Activated naive CD4-positive, alpha-beta T cell treated with anti-CD3 and anti-CD28 coated beads for 36 hours (primary cell): ENCODE data around the gene SPTBN4. TPM values are rescaled to one million over a fixed set of nuclear protein-coding genes. Genes with fewer than 3 reads are reported as not detected.
"Not testable (repeated sequence)": the region's sequence is repeated elsewhere in the genome, so short reads cannot be mapped to it uniquely, and the experiment has no call there.

Experiments
- CTCF ChIA-PET: fragments of 350-600 bp; sonication (Branson Sonifier 250); formaldehyde crosslinking; loops from one replicate; lab custom pipeline; 2021; ENCODE audit warnings: antibody characterized with exemption; lab: Charles Lee
- DNase-seq: peaks from one replicate; pipeline ENCODE4 v3.0.0-alpha.2; 2020
- H3K27ac Mint-ChIP-seq: one replicate; pipeline ENCODE4 v1.8.0; 2021; ENCODE audit warnings: mild to moderate bottlenecking, mixed read lengths
- H3K27me3 Mint-ChIP-seq: one replicate; pipeline ENCODE4 v1.8.0; 2021; ENCODE audit warnings: low read depth, mixed read lengths
- H3K36me3 Mint-ChIP-seq: one replicate; pipeline ENCODE4 v1.8.0; 2021; ENCODE audit warnings: low read depth, mixed read lengths
- H3K4me1 Mint-ChIP-seq: one replicate; pipeline ENCODE4 v1.8.0; 2021; ENCODE audit warnings: low read depth, mixed read lengths
- H3K4me3 Mint-ChIP-seq: one replicate; pipeline ENCODE4 v1.8.0; 2021; ENCODE audit warnings: mild to moderate bottlenecking, moderate library complexity, mixed read lengths
- H3K9me3 Mint-ChIP-seq: one replicate; pipeline ENCODE4 v1.8.0; 2021; ENCODE audit warnings: mixed read lengths
- intact Hi-C: fragments of 100-400 bp; cut with micrococcal nuclease; formaldehyde crosslinking; loops from one replicate; pipeline ENCODE4 v1.15.1; 2023
- total RNA-seq, 2 experiments: library from RNA; stranded (reverse); gene quantifications; one replicate each; pipeline ENCODE4 v1.2.3, GENCODE V29; 2021

The SPTBN4 gene
- total RNA-seq, 2 experiments from 2014 or later = 0.91 to 1.1 TPM

DNA sequence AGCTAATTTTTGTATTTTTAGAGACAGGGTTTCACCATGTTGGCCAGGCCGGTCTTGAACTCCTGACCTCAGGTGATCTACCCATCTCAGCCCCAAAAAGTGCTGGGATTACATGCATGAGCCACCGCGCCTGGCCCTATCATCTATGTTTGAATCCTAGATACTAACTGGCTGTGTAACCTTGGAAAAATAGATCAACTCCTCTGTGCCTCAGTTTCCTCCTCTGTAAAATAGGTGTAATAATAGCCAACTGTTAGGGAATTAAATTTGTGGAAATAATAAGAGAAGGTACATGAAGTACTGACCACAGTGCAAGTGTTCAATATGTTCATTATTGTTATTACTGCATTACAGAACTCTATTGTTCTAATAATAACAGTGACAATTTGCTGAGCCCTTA is 4.3 kb downstream of the SPTBN4 start:
- CTCF ChIA-PET = interaction anchor here (1.3 kb wide), 1 partner anchor 166 kb away, joined by 4 read pairs; no protein-coding TSS in a partner anchor
- intact Hi-C loops = no loop called here

DNA sequence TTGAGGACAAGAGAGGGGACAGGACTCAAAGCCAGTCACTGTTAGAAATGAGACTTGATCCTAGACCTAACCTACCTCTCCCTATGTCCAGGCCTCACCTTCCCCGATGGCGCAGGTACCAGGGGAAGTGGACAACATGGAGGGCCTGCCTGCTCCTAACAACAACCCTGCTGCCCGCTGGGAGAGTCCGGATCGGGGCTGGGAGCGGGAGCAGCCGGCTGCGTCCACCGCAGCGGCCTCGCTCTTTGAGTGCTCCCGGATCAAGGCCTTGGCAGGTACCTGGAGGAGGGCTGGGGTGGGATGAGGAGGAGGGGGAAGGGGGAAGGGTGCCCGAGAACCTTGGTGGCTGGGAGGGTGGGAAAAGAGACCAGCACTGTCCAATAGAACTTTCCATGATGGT is 5.7 kb downstream of the SPTBN4 start:
- CTCF ChIA-PET = no interaction called here
- H3K27ac Mint-ChIP-seq = no peak overlapping the region
- no peaks in the 10 kb centered on the region for H3K9me3 Mint-ChIP-seq
- peaks cover 3% of the 10 kb centered on the region for H3K27me3 Mint-ChIP-seq
- no peak overlapping the region for H3K4me3 Mint-ChIP-seq
- no peak for DNase-seq
- no peaks in the 10 kb centered on the region for H3K36me3 Mint-ChIP-seq
- peaks cover 2% of the 10 kb centered on the region for H3K4me1 Mint-ChIP-seq
- intact Hi-C loops = no loop called here

More for the DNA sequence above, 4.3 kb downstream of the SPTBN4 start:
- no peak overlapping the region for H3K27ac Mint-ChIP-seq
- peaks cover 4% of the 10 kb centered on the region for H3K36me3 Mint-ChIP-seq
- no peak overlapping the region for H3K4me3 Mint-ChIP-seq
- peaks cover 9% of the 10 kb centered on the region for H3K4me1 Mint-ChIP-seq
- no peaks in the 10 kb centered on the region for H3K9me3 Mint-ChIP-seq
- DNase-seq = no peak
- peaks cover 10% of the 10 kb centered on the region for H3K27me3 Mint-ChIP-seq

DNA sequence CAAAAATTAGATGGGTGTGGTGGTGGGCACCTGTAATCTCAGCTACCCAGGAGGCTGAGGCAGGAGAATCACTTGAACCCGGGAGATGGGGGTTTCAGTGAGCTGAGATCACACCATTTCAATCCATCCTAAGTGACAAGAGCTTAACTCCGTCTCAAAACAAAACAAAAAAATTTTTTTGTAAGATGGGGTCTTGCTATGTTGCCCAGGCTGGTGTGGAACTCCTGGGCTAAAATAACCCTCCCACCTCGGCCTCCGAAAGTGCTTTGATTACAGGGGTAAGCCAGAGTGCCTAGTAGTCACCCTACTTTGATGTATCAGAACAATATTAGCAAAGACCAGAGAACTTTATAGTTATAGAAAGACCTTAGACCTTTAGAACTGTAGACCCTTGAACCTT is 7.9 kb downstream of the SPTBN4 start:
- intact Hi-C loops = no loop called here
- H3K27ac Mint-ChIP-seq = no peak overlapping the region
- CTCF ChIA-PET = interaction anchor here (0.7 kb wide), 1 partner anchor 54 kb away, joined by 3 read pairs; no protein-coding TSS in a partner anchor

DNA sequence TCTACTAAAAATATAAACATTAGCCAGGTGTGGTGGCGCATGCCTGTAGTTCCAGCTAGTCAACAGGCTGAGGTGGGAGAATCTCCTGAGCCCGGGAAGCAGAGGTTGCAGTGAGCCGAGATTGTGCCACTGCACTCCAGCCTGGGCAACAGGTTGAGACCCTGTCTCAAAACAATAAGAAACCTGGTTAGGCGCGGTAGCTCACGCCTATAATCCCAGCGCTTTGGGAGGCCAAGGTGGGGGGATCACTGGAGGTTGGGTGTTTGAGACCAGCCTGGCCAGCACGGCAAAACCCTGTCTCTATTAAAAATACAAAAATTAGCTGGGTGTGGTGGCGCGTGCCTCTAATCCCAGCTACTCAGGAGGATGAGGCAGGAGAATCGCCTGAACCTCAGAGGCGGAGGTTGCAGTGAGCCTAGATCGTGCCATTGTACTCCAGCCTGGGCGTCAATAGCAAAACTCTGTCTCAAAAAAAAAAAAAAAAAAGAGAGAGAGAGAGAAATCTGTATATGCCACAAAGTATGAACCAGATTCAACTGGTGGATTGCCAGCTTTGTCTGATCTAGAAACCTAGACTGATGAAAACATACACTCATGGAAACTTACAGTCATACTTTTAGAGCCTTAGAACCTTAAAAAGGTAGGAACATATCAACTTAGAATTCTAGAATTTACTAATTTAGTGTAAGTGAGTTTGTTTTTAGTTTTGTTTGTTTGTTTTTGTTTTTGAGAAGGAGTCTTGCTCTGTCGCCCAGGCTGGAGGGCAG is 9.3 kb downstream of the SPTBN4 start:
- not testable (repeated sequence) for H3K9me3 Mint-ChIP-seq, H3K4me3 Mint-ChIP-seq, H3K4me1 Mint-ChIP-seq, H3K27ac Mint-ChIP-seq, H3K27me3 Mint-ChIP-seq, DNase-seq, H3K36me3 Mint-ChIP-seq
- intact Hi-C loops = loop anchor here (1.0 kb wide), 1 partner anchor 11 kb away; the partner anchor contains the start of gene BLVRB
- CTCF ChIA-PET = interaction anchor here (0.6 to 1.5 kb wide), 3 partner anchors 9 to 303 kb away, joined by 3 to 5 read pairs (median 3); no protein-coding TSS in a partner anchor

More for the DNA sequence above, 7.9 kb downstream of the SPTBN4 start:
- no peaks in the 10 kb centered on the region for H3K27me3 Mint-ChIP-seq
- H3K4me1 Mint-ChIP-seq = peaks cover 2% of the 10 kb centered on the region
- H3K9me3 Mint-ChIP-seq = no peaks in the 10 kb centered on the region
- H3K4me3 Mint-ChIP-seq = no peak overlapping the region
- H3K36me3 Mint-ChIP-seq = no peaks in the 10 kb centered on the region
- DNase-seq = no peak

DNA sequence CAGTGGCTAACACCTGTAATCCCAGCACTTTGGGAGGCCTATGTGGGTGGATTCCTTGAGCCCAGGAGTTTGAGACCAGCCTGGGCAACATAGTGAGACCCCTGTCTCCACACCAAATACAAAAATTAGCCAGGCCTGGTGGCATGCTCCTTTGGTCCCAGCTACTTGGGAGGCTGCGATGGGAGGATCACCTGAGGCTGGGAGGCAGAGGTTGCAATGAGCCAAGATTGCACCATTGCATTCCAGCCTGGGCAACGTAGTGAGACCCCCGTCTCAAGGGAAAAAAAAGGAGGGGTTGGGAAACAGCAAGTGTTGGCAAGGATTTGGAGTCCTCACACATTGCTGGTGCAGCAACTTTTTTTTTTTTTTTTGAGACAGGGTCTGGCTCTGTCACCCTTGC is 19.2 kb downstream of the SPTBN4 start:
- intact Hi-C loops = no loop called here
- H3K4me1 Mint-ChIP-seq = peaks cover 7% of the 10 kb centered on the region

DNA sequence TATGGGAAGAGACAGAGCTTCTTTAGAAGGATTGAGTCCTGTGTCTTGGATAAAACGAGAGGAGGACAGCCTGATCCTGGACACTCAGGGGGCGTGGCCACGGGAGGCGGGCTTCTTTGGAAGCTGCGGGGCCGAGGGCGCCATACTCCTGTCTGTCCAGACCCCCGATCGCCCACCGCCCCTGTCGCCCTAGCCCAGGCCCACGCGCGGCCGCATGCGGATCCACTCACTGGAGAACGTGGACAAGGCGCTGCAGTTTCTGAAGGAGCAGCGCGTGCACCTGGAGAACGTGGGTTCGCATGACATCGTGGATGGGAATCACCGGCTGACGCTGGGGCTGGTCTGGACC is 23.1 kb downstream of the SPTBN4 start:
- CTCF ChIA-PET = interaction anchor here (0.7 kb wide), 1 partner anchor 824 kb away, joined by 3 read pairs; no protein-coding TSS in a partner anchor
- intact Hi-C loops = no loop called here
- Mint-ChIP-seq H3K36me3 (no peaks in the 10 kb centered on the region), H3K4me1 (peaks cover 7% of the 10 kb centered on the region), H3K4me3 (no peak overlapping the region), H3K27ac (no peak overlapping the region), H3K9me3 (no peaks in the 10 kb centered on the region), H3K27me3 (peaks cover 15% of the 10 kb centered on the region)
- no peak for DNase-seq

More for the DNA sequence above, 19.2 kb downstream of the SPTBN4 start:
- Mint-ChIP-seq H3K36me3 (no peaks in the 10 kb centered on the region), H3K9me3 (no peaks in the 10 kb centered on the region), H3K27ac (no peak overlapping the region), H3K4me3 (no peak overlapping the region), H3K27me3 (peaks cover 12% of the 10 kb centered on the region)
- DNase-seq = no peak
- CTCF ChIA-PET = interaction anchor here (0.6 kb wide), 1 partner anchor 76 kb away, joined by 4 read pairs; no protein-coding TSS in a partner anchor

DNA sequence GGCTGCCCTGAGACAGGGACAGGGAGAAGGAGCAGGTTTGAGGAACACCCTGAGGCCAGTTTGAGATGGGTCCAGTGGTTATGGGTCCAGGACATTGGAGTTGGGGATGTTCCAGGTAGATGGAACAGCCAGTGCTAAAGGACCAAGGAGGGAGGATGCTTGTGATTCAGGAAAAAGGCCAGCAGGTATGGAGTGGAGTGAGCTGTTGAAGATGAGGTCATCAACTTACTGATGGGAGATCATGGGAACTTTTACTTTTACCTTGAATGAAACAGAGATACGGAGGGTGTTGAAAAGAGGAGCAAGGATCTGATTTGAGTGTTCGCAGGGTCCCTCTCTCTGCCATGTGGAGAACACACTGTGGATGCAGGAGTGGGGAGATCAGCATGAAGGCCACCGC is 25.5 kb downstream of the SPTBN4 start:
- intact Hi-C loops = no loop called here
- H3K27ac Mint-ChIP-seq = no peak overlapping the region
- DNase-seq = no peak
- no peak overlapping the region for H3K4me3 Mint-ChIP-seq
- no peaks in the 10 kb centered on the region for H3K36me3 Mint-ChIP-seq
- CTCF ChIA-PET = no interaction called here
- H3K27me3 Mint-ChIP-seq = peaks cover 13% of the 10 kb centered on the region
- H3K9me3 Mint-ChIP-seq = no peaks in the 10 kb centered on the region
- H3K4me1 Mint-ChIP-seq = peaks cover 7% of the 10 kb centered on the region

DNA sequence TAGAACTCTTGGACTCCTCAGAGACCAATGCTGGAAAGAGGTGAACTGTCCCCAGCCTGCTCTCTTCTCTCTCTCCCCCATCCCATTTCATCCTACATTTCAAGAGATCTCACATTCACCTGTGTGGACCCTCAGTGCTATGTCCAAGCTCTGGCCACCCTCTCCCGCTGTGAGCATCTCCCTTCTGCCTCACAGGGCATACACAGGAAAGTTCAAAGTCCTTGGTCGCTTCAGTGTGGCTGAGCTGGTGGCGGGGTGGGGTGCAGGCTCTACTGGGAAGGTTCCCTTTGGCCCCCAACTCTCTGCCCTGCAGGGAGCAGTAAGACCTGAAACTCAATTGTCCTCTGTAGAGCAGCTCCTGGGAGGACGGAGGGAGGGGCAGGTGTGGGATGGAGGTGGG is 27.0 kb downstream of the SPTBN4 start:
- no peak overlapping the region for H3K27ac Mint-ChIP-seq
- CTCF ChIA-PET = interaction anchor here (1.0 kb wide), 1 partner anchor 17 kb away, joined by 3 read pairs; no protein-coding TSS in a partner anchor
- no peak for DNase-seq
- no peaks in the 10 kb centered on the region for H3K4me1 Mint-ChIP-seq
- no peaks in the 10 kb centered on the region for H3K9me3 Mint-ChIP-seq
- intact Hi-C loops = no loop called here
- H3K4me3 Mint-ChIP-seq = no peak overlapping the region
- peaks cover 5% of the 10 kb centered on the region for H3K27me3 Mint-ChIP-seq
- H3K36me3 Mint-ChIP-seq = no peaks in the 10 kb centered on the region

DNA sequence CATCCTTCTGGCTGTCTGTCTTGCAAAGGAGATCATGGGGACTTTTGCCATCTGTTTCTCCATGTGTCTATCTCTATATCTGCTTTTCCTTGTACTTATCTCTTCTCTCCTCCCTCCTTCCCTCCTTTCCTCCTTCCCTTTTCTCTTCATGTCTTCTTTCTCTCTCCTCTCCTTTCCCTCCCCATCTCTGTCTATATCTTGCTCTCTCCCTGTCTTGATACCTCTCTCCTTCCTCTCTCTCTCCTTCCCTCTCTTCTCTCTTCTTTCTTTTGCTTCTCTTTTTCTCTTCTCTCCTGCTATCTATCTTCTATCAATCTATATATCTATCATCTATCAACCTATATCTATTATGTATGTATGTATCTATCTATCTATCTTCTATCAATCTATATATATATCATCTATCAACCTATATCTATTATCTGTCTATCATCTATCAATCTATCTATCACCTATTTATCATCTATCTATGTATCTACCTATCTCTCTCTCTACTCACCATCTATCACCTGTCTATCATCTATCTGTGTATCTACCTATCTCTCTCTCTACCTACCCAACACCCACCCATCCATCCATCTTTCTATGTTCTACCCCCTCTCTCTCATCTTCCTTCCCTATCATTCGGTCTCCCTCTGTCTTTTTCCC is 27.5 kb downstream of the SPTBN4 start:
- DNase-seq = no peak
- H3K4me3 Mint-ChIP-seq = no peak overlapping the region
- H3K27ac Mint-ChIP-seq = no peak overlapping the region
- no peaks in the 10 kb centered on the region for H3K9me3 Mint-ChIP-seq
- intact Hi-C loops = no loop called here
- H3K4me1 Mint-ChIP-seq = no peaks in the 10 kb centered on the region
- CTCF ChIA-PET = no interaction called here
- no peaks in the 10 kb centered on the region for H3K36me3 Mint-ChIP-seq
- peaks cover 5% of the 10 kb centered on the region for H3K27me3 Mint-ChIP-seq

DNA sequence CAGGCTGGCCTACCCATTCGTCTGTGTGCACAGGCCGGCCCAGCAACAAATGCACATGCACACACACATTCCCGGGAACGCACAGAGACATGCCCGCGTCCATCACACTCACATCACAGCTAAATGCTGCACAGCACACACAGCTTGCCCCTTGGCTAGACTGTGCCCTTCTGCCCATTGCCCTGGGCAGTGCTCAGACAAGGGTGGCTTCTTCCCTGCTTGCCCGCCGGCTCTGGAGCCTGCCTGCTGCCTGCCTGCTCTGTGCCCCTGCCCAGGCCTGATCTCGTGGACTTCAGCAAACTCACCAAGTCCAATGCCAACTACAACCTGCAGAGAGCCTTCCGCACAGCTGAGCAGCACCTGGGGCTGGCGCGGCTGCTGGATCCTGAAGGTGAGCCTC is 30.4 kb downstream of the SPTBN4 start:
- CTCF ChIA-PET = interaction anchor here (0.5 kb wide), 1 partner anchor 88 kb away, joined by 3 read pairs; no protein-coding TSS in a partner anchor
- DNase-seq = no peak

DNA sequence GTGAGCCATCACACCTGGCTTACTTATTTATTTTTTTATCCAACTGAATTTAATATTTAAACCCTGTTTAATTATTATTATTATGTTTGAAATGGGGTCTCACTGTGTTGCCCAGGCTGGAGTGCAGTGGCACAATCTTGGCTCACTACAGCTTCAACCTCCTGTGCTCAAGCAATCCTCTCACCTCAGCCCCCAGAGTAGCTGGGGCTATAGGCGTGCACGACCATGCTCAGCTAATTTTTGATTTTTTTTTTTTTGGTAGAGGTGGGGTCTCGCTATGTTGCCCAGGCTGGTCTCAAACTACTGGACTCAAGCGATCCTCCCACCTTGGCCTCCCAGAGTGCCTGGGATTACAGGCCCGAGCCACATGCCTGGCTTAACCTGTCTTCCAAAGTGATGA is 32.5 kb downstream of the SPTBN4 start:
- CTCF ChIA-PET = interaction anchor here (0.7 to 1.0 kb wide), 2 partner anchors 11 to 1667 kb away, joined by 3 to 4 read pairs; no protein-coding TSS in a partner anchor
- intact Hi-C loops = no loop called here
- H3K27ac Mint-ChIP-seq = no peak overlapping the region
- no peaks in the 10 kb centered on the region for H3K4me1 Mint-ChIP-seq
- H3K36me3 Mint-ChIP-seq = no peaks in the 10 kb centered on the region
- H3K4me3 Mint-ChIP-seq = no peak overlapping the region
- no peaks in the 10 kb centered on the region for H3K9me3 Mint-ChIP-seq
- H3K27me3 Mint-ChIP-seq = peaks cover 13% of the 10 kb centered on the region
- DNase-seq = no peak

More for the DNA sequence above, 30.4 kb downstream of the SPTBN4 start:
- Mint-ChIP-seq H3K4me1 (no peaks in the 10 kb centered on the region), H3K9me3 (no peaks in the 10 kb centered on the region), H3K36me3 (no peaks in the 10 kb centered on the region), H3K27me3 (peaks cover 9% of the 10 kb centered on the region), H3K4me3 (no peak overlapping the region), H3K27ac (no peak overlapping the region)
- intact Hi-C loops = no loop called here

DNA sequence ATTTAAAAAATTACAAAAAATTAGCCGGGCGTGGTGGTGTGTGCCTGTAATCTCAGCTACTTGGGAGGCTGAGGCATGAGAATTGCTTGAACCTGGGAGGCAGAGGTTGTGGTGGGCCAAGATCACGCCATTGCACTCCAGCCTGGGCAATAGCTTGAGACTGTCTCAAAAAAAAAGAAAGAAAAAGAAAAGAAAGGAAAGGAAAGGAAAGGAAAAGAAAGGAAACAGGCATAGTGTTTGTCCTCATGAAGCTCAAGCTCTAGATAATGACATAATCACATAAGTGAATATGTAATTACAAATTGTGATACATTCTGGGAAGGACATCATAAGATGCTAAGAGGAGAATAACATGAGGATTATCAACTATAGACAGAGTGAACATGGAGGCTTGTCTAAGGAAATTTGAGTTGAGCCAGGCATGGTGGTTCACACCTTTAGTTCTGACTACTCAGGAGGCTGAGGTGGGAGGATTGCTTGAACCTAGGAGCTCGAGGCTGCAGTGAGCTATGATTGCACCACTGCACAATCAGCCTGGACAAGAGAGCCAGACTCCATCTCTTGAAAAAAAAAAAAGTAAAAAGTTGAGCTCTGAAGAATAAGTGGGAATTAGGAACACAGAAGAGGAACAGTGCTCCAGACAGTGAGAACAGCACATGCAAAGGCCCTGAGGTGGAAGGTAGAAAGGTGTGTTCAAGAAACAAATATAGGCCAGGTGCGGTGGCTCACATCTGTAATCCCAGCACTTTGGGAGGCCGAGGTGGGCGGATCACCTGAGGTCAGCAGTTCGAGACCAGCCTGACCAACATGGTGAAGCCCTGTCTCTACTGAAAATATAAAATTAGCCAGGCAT is 34.1 kb downstream of the SPTBN4 start:
- intact Hi-C loops, H3K27me3 Mint-ChIP-seq, H3K9me3 Mint-ChIP-seq, H3K4me1 Mint-ChIP-seq, H3K27ac Mint-ChIP-seq, DNase-seq, H3K36me3 Mint-ChIP-seq, H3K4me3 Mint-ChIP-seq: not testable (repeated sequence)
- CTCF ChIA-PET = interaction anchor here (2.0 kb wide), 1 partner anchor 36 kb away, joined by 5 read pairs; no protein-coding TSS in a partner anchor
